ENCODE measurements around the gene PLA2G15. TPM values are rescaled to one million over a fixed set of nuclear protein-coding genes. Genes with fewer than 3 reads are reported as not detected.

Gene PLA2G15
- total RNA-seq, 1 donor = 30.8 TPM

DNA sequence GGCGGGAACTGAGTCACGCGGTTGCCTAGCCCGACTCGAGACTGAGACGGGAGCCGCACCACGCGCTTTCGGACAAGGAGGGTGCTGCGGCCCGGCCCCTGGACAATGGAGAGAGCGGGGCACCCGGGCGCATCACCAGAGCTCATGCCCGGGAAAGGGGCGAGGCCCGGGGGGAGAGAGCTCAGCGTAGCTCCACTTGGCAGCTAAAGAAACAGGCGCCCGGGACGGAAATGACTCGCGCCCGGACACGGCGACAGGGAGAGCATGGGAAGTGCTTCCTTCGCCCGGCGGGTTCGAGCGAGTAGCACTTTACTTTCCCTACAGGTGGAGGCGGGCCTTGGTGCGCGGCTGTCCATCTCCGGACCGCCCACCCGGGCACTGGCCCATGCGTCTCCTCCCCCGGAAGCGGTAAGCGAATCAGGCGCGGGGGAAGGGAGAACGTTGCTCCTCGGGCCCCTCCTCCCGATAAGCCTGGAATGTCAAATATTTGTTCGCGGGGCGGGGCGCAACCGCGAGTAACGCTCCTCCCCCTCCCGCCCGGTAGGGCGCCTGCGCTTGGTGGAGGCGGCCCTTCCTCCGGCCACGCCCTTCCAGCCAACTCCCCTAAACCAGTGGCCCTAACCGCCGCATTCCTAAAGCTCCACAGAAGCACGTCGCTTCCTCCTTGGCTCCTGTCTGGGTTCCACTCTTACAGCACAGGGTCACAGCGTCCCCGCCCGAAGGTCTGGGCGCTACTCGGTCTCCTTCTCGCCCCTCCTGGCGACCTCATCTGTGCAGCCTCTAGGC is 7.7 kb upstream of the PLA2G15 start:
- no peaks in the 10 kb centered on the region for H3K27me3 ChIP-seq (ENCODE audit: insufficient read depth, low read length)
- H3K4me1 ChIP-seq (ENCODE audit: insufficient read depth, low read length) = peaks cover 15% of the 10 kb centered on the region
- H3K79me2 ChIP-seq (ENCODE audit: insufficient read depth, low read length) = no peaks in the 10 kb centered on the region
- H4K20me1 ChIP-seq (ENCODE audit: insufficient read depth, low read length) = no peaks in the 10 kb centered on the region
- H2AFZ ChIP-seq (ENCODE audit: low read length) = peak overlapping the region; percentile 93
- peak; percentile 100 for DNase-seq (ENCODE audit: insufficient read length, low spot score, missing footprints)
- peak overlapping the region; percentile 78 for H3K4me2 ChIP-seq (ENCODE audit: insufficient read depth, low read length)
- H3K4me3 ChIP-seq (ENCODE audit: insufficient read depth, low read length) = peak overlapping the region; percentile 76
- no peaks in the 10 kb centered on the region for H3K9me3 ChIP-seq (ENCODE audit: low read depth, low read length)
- TF ChIP-seq CTCF (IDR thresholded peaks at IDR 0.05; ENCODE audit: extremely low read depth, low read depth, low read length) = no peak
- peak overlapping the region; percentile 91 for H3K27ac ChIP-seq (ENCODE audit: low read depth, low read length)
- H3K36me3 ChIP-seq (ENCODE audit: insufficient read depth, low read length) = no peaks in the 10 kb centered on the region

- H3K9me3 ChIP-seq (ENCODE audit: low read depth, low read length) = no peaks in the 10 kb centered on the region
- H2AFZ ChIP-seq (ENCODE audit: low read length) = peak overlapping the region; percentile 93
- peaks cover 15% of the 10 kb centered on the region for H3K4me1 ChIP-seq (ENCODE audit: insufficient read depth, low read length)
Measured at GRCh38 chr16:68238029-68238345, 7.2 kb upstream of the PLA2G15 start.

DNA sequence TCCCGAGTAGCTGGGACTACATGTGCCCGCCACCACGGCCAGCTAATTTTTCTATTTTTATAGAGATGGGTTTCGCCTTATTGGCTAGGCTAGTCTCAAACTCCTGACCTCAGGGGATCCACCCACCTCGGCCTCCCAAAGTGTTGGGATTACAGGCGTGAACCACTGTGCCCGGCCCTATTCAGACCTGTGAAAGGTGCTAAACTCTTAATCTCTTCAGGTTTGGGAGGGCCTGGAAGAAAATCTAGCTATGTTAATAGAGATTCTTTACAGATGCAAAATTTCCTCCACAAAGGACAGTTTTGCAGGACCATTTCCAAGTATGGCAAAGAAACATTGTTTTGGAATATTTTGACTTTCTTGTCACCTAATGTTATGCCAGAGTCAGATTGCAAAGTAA is 3.1 kb upstream of the PLA2G15 start:
- Histone ChIP-seq H2AFZ (ENCODE audit: low read length) (no peak overlapping the region), H3K27me3 (ENCODE audit: insufficient read depth, low read length) (no peaks in the 10 kb centered on the region), H3K79me2 (ENCODE audit: insufficient read depth, low read length) (peaks cover 23% of the 10 kb centered on the region), H3K27ac (ENCODE audit: low read depth, low read length) (no peak overlapping the region), H3K4me2 (ENCODE audit: insufficient read depth, low read length) (no peak overlapping the region), H3K4me3 (ENCODE audit: insufficient read depth, low read length) (no peak overlapping the region), H3K9me3 (ENCODE audit: low read depth, low read length) (no peaks in the 10 kb centered on the region), H4K20me1 (ENCODE audit: insufficient read depth, low read length) (no peaks in the 10 kb centered on the region), H3K4me1 (ENCODE audit: insufficient read depth, low read length) (peaks cover 30% of the 10 kb centered on the region), H3K36me3 (ENCODE audit: insufficient read depth, low read length) (no peaks in the 10 kb centered on the region)
- DNase-seq (ENCODE audit: insufficient read length, low spot score, missing footprints) = no peak
- TF ChIP-seq CTCF (IDR thresholded peaks at IDR 0.05; ENCODE audit: extremely low read depth, low read depth, low read length) = no peak

More at GRCh38 chr16:68238029-68238345, 7.2 kb upstream of the PLA2G15 start:
- no peak for DNase-seq (ENCODE audit: insufficient read length, low spot score, missing footprints)
- Histone ChIP-seq H4K20me1 (ENCODE audit: insufficient read depth, low read length) (no peaks in the 10 kb centered on the region), H3K27ac (ENCODE audit: low read depth, low read length) (peak overlapping the region; percentile 91), H3K36me3 (ENCODE audit: insufficient read depth, low read length) (no peaks in the 10 kb centered on the region), H3K27me3 (ENCODE audit: insufficient read depth, low read length) (no peaks in the 10 kb centered on the region), H3K79me2 (ENCODE audit: insufficient read depth, low read length) (no peaks in the 10 kb centered on the region), H3K4me3 (ENCODE audit: insufficient read depth, low read length) (peak overlapping the region; percentile 76), H3K4me2 (ENCODE audit: insufficient read depth, low read length) (peak overlapping the region; percentile 78)
- TF ChIP-seq CTCF (IDR thresholded peaks at IDR 0.05; ENCODE audit: extremely low read depth, low read depth, low read length) = no peak

GRCh38 chr16:68242926-68243858 is 2.0 kb upstream of the PLA2G15 start:
- no peaks in the 10 kb centered on the region for H3K9me3 ChIP-seq (ENCODE audit: low read depth, low read length)
- no peak overlapping the region for H3K4me3 ChIP-seq (ENCODE audit: insufficient read depth, low read length)
- DNase-seq (ENCODE audit: insufficient read length, low spot score, missing footprints) = peak; percentile 51
- TF ChIP-seq CTCF (IDR thresholded peaks at IDR 0.05; ENCODE audit: extremely low read depth, low read depth, low read length) = no peak
- no peak overlapping the region for H3K27ac ChIP-seq (ENCODE audit: low read depth, low read length)
- no peaks in the 10 kb centered on the region for H4K20me1 ChIP-seq (ENCODE audit: insufficient read depth, low read length)
- no peaks in the 10 kb centered on the region for H3K36me3 ChIP-seq (ENCODE audit: insufficient read depth, low read length)
- no peaks in the 10 kb centered on the region for H3K27me3 ChIP-seq (ENCODE audit: insufficient read depth, low read length)
- no peak overlapping the region for H3K4me2 ChIP-seq (ENCODE audit: insufficient read depth, low read length)
- H3K4me1 ChIP-seq (ENCODE audit: insufficient read depth, low read length) = peaks cover 24% of the 10 kb centered on the region
- H2AFZ ChIP-seq (ENCODE audit: low read length) = no peak overlapping the region
- H3K79me2 ChIP-seq (ENCODE audit: insufficient read depth, low read length) = peaks cover 34% of the 10 kb centered on the region
